Lower leg skin (tissue), 3 donors: ENCODE measurements around the gene POLD3.

ENCODE experiments used
- CTCF ChIP-seq, 3 donors: fragments of 450-650 bp; IDR thresholded peaks; one replicate each; pipeline ENCODE4 v1.5.1; 2016; ENCODE audit warnings: antibody characterized with exemption in 3 of 3, mild to moderate bottlenecking in 3 of 3, moderate library complexity in 2 of 3
- POLR2A ChIP-seq, 2 donors: fragments of 450-650 bp; IDR thresholded peaks; one replicate each; pipeline ENCODE4 v1.6.1; 2016 to 2017; ENCODE audit warnings: antibody characterized with exemption in 2 of 2, mild to moderate bottlenecking in 1 of 2, moderate library complexity in 1 of 2

GRCh38 chr11:74641905-74642304 is 49.5 kb downstream of the POLD3 start:
- TF ChIP-seq CTCF (IDR thresholded peaks at IDR 0.05) = no peak
- no peak for TF ChIP-seq POLR2A (IDR thresholded peaks at IDR 0.05)
